Body of pancreas (tissue), 4 donors: ENCODE results near the gene EML4. TPM values are rescaled to one million over a fixed set of nuclear protein-coding genes. Genes with fewer than 3 reads are reported as not detected.

Experiments used
- ATAC-seq: fragments of 150-250 bp; one replicate; pipeline ENCODE4 v1.9.1; 2016
- DNase-seq, 4 donors: peaks; one replicate each; pipeline ENCODE4 v3.0.0-alpha.2; 2019
- H3K27ac ChIP-seq, 4 donors: fragments of 200-600 bp; sonication (generic); 1 replicate in 3 of 4; 2 replicates in 1 of 4; pipeline versions ENCODE4 v1.5.1 to v1.6.1; 2016 to 2019; ENCODE audit warnings: mild to moderate bottlenecking in 1 of 4, mixed read lengths in 1 of 4, moderate library complexity in 1 of 4
- H3K27me3 ChIP-seq, 2 donors: fragments of 200-600 bp; sonication (generic); one replicate each; pipeline ENCODE4 v1.6.0; 2016; ENCODE audit warnings: mild to moderate bottlenecking in 1 of 2
- H3K36me3 ChIP-seq, 2 donors: fragments of 200-600 bp; sonication (generic); replicated peaks in 1 of 2; 2 replicates each; pipeline ENCODE4 v1.5.1; 2016; ENCODE audit warnings: low read depth in 2 of 2; ENCODE audit not compliant: insufficient read depth in 1 of 2
- H3K4me1 ChIP-seq: fragments of 200-600 bp; sonication (generic); one replicate; pipeline ENCODE4 v1.6.0; 2016
- H3K4me3 ChIP-seq, 2 donors: fragments of 200-600 bp; sonication (generic); 1 replicate in 1 of 2; 2 replicates in 1 of 2; pipeline ENCODE4 v1.5.1; 2016 to 2019
- H3K9me3 ChIP-seq, 3 donors: fragments of 200-600 bp; sonication (generic); 1 replicate in 2 of 3; 2 replicates in 1 of 3; pipeline ENCODE4 v1.5.1; 2016
- CTCF ChIP-seq, 7 experiments: fragments of 450-650 bp in 4 of 7; fragments of 200-600 bp in 3 of 7; sonication (generic) in 3 of 7; IDR thresholded peaks; one replicate each; pipeline ENCODE4 v1.5.1; 2016 to 2019; ENCODE audit warnings: antibody characterized with exemption in 7 of 7
- POLR2A ChIP-seq, 3 donors: fragments of 450-650 bp; IDR thresholded peaks; one replicate each; pipeline ENCODE4 v1.6.1; 2016; ENCODE audit warnings: antibody characterized with exemption in 3 of 3, mild to moderate bottlenecking in 2 of 3
- WGBS, 2 donors: methylation state at CpG; one replicate each; pipeline ENCODE4 v1.1.5; 2017; 5-methylcytosine and 5-hydroxymethylcytosine counted together
- intact Hi-C: fragments of 100-400 bp; cut with DNase I; formaldehyde crosslinking; loops from one replicate; pipeline ENCODE4 v1.15.1; 2023
- total RNA-seq, 2 donors: library from RNA; depleted of rRNA; stranded (reverse); fragments of >200 nt; gene quantifications; one replicate each; pipeline ENCODE4 v1.1.0, GENCODE V29; 2016

The EML4 gene
- total RNA-seq, 2 donors from 2014 or later, result 37.4 to 39.9 TPM

- Histone ChIP-seq H3K36me3 (peaks cover 0 to 2% of the 10 kb centered on the region in 2 donors), H3K9me3 (no peaks in the 10 kb centered on the region), H3K27ac (no peak overlapping the region), H3K4me3 (no peak overlapping the region), H3K27me3 (no peaks in the 10 kb centered on the region), H3K4me1 (peaks cover 19% of the 10 kb centered on the region)
- TF ChIP-seq POLR2A (IDR thresholded peaks at IDR 0.05) (no peak), CTCF (IDR thresholded peaks at IDR 0.05) (no peak)
- 91 to 95% methylated on average over 1 of the region's 1 CpG for WGBS, 2 donors
- ATAC-seq, result no peak
- intact Hi-C loops, result no loop called here
- DNase-seq, result no peak
Measured at GRCh38 chr2:42288811-42289210, 119.7 kb downstream of the EML4 start.

DNA sequence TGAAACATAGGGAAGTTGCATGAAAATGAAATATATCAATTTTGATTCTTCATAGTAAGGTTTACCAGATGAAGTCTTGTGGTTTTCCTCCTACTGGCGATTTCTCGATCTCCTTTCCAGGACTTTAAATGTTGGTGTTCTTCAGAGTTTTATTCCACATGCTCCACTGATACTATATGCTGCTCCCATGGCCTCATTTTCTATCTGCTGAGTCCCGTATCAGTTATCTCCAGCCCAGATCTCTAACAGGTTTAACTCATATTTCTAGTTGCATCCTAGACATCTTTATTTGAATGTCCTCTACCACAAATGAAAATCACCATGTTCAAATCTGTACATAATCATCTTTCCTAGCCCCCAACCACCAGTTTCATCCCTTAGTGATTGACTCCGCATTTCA is 120.1 kb downstream of the EML4 start:
- no peak overlapping the region for H3K27ac ChIP-seq
- WGBS, 2 donors, result 84 to 90% methylated on average over 4 of the region's 4 CpGs
- ATAC-seq (no peak), DNase-seq (no peak)
- peaks cover 0 to 2% of the 10 kb centered on the region in 2 donors for H3K36me3 ChIP-seq
- H3K27me3 ChIP-seq, result no peaks in the 10 kb centered on the region
- no peak overlapping the region for H3K4me3 ChIP-seq
- no peaks in the 10 kb centered on the region for H3K9me3 ChIP-seq
- TF ChIP-seq CTCF (IDR thresholded peaks at IDR 0.05), result no peak
- TF ChIP-seq POLR2A (IDR thresholded peaks at IDR 0.05), result no peak
- peaks cover 19% of the 10 kb centered on the region for H3K4me1 ChIP-seq
- intact Hi-C loops, result no loop called here

- Histone ChIP-seq H3K27ac (no peak overlapping the region), H3K4me3 (no peak overlapping the region), H3K36me3 (peaks cover 0 to 2% of the 10 kb centered on the region in 2 donors), H3K4me1 (peaks cover 19% of the 10 kb centered on the region), H3K9me3 (no peaks in the 10 kb centered on the region), H3K27me3 (no peaks in the 10 kb centered on the region)
- no peak for ATAC-seq
- DNase-seq, result no peak
- 95 to 98% methylated on average over 8 of the region's 8 CpGs for WGBS, 2 donors
- intact Hi-C loops, result no loop called here
- no peak for TF ChIP-seq CTCF (IDR thresholded peaks at IDR 0.05)
- no peak for TF ChIP-seq POLR2A (IDR thresholded peaks at IDR 0.05)
Measured at GRCh38 chr2:42290005-42290404, 120.9 kb downstream of the EML4 start.

DNA sequence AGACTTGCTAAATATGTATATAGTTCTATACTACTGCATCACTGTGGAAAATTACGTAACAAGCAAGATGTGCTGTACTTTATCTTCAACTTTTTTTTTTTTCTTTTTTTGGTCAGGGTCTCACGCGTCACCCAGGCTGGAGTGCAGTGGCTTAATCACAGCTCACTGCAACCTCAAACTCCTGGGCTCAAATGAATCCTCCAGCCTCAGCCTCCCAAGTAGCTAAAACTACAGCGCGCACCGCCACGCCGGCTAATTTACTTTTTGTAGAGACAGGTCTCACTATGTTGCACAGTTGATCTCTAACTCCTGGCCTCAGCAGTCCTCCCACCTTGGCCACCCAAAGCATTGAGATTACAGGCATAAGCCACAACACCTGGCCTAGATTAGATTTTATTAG is 123.9 kb downstream of the EML4 start:
- no peaks in the 10 kb centered on the region for H3K27me3 ChIP-seq
- H3K9me3 ChIP-seq, result no peaks in the 10 kb centered on the region
- no peak overlapping the region for H3K4me3 ChIP-seq
- WGBS, 2 donors, result 98 to 99% methylated on average over 8 of the region's 8 CpGs
- no peak for TF ChIP-seq POLR2A (IDR thresholded peaks at IDR 0.05)
- no peak for TF ChIP-seq CTCF (IDR thresholded peaks at IDR 0.05)
- intact Hi-C loops, result no loop called here
- no peak overlapping the region for H3K27ac ChIP-seq
- peaks cover 0 to 8% of the 10 kb centered on the region in 2 donors for H3K36me3 ChIP-seq
- ATAC-seq (no peak), DNase-seq (no peak)
- no peaks in the 10 kb centered on the region for H3K4me1 ChIP-seq

- ATAC-seq (no peak), DNase-seq (no peak)
- no peaks in the 10 kb centered on the region for H3K4me1 ChIP-seq
- H3K4me3 ChIP-seq, result no peak overlapping the region
- intact Hi-C loops, result no loop called here
- peaks cover 0 to 10% of the 10 kb centered on the region in 2 donors for H3K36me3 ChIP-seq
- 70 to 75% methylated on average over 2 of the region's 2 CpGs for WGBS, 2 donors
- TF ChIP-seq POLR2A (IDR thresholded peaks at IDR 0.05) (no peak), CTCF (IDR thresholded peaks at IDR 0.05) (no peak)
- H3K9me3 ChIP-seq, result no peaks in the 10 kb centered on the region
- no peaks in the 10 kb centered on the region for H3K27me3 ChIP-seq
- H3K27ac ChIP-seq, result no peak overlapping the region
Measured at GRCh38 chr2:42296226-42296625, 127.1 kb downstream of the EML4 start.
